Erythroblast (primary cell): ENCODE results near the gene FSHR.

Experiments
- GATA1 ChIP-seq: IDR thresholded peaks from 2 replicates; pipeline ENCODE4 v1.6.1; 2011; ENCODE audit warnings: low read depth, mild to moderate bottlenecking, control low read depth, low read length, moderate library complexity
- POLR2A ChIP-seq: IDR thresholded peaks from 2 replicates; pipeline ENCODE4 v1.6.1; 2011; ENCODE audit warnings: mild to moderate bottlenecking, low read length

DNA sequence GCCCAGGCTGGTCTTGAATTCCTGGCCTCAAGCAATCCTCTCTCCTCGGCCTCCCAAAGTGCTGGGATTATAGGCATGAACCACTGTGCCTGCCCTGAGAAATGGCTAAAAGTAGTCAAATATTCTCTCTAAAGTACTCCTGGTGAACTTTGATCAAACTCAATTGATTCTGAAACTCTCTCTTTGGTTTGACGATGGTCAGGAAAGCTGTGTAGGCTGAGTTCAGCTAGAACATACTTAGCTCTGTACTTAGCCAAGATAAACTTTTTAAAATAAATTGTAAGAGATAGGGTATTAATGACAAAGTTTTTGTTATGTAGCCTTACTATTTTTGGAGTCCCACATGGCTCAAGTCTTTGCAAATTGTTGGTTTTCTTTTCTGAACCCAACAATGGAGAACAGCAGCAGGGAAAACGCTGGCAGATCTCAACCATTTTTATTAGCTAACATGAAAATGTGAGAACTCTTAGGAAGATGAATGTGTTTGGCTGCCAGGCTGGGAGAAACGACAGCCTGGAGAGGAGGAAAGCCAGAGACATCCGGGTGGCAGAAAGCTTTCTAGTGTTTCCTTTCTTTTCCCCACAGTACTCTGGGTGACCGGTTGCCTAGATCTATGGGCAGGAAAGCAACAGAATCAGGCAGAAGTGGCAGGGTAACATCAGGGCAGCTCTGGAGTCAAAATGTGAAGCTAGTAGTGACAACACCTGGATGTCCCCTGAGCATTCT, 205.8 kb downstream of the FSHR start:
- no peak for TF ChIP-seq GATA1
- TF ChIP-seq POLR2A, result no peak
